WTC11 (cell line): ENCODE measurements around the gene APOLD1.

Experiments used
- ATF1 ChIP-seq: sonication (generic); formaldehyde crosslinking; IDR thresholded peaks from 2 replicates; pipeline ENCODE4 v1.8.1; 2023; ENCODE audit warnings: mild to moderate bottlenecking, moderate library complexity, missing genetic modification reagents
- CTCF ChIP-seq: fragments of 200-600 bp; IDR thresholded peaks from 2 replicates; pipeline ENCODE4 v1.8.0; 2022; ENCODE audit warnings: antibody characterized with exemption
- IRF2 ChIP-seq: sonication (generic); formaldehyde crosslinking; IDR thresholded peaks from 2 replicates; pipeline ENCODE4 v1.8.0; 2022; ENCODE audit warnings: low read depth, missing genetic modification reagents, borderline replicate concordance
- SP1 ChIP-seq: sonication (generic); formaldehyde crosslinking; conservative IDR thresholded peaks from 2 replicates; pipeline ENCODE4 v1.8.1; 2022; ENCODE audit warnings: missing genetic modification reagents

GRCh38 chr12:12813120-12814101, 28.0 kb downstream of the APOLD1 start, which contains the start of gene DDX47:
- TF ChIP-seq IRF2 (CRISPR knock-in tag) (no peak), CTCF (peak; percentile 89), SP1 (peak; percentile 73), ATF1 (CRISPR knock-in tag) (no peak)
